Upper lobe of left lung (tissue), 4 donors: ENCODE measurements around the gene SLC38A4.

Experiments
- POLR2A ChIP-seq, 4 donors: fragments of 450-650 bp; IDR thresholded peaks; one replicate each; pipeline ENCODE4 v1.5.1; 2016 to 2017; ENCODE audit warnings: antibody characterized with exemption in 4 of 4, mild to moderate bottlenecking in 2 of 4
- TF ChIP-seq, protein P1 (sequence below), 6 experiments: fragments of 450-650 bp in 4 of 6; fragments of 200-600 bp in 2 of 6; sonication (generic) in 2 of 6; IDR thresholded peaks; one replicate each; pipeline ENCODE4 v1.5.1; 2016 to 2019; ENCODE audit warnings: antibody characterized with exemption in 6 of 6

DNA sequence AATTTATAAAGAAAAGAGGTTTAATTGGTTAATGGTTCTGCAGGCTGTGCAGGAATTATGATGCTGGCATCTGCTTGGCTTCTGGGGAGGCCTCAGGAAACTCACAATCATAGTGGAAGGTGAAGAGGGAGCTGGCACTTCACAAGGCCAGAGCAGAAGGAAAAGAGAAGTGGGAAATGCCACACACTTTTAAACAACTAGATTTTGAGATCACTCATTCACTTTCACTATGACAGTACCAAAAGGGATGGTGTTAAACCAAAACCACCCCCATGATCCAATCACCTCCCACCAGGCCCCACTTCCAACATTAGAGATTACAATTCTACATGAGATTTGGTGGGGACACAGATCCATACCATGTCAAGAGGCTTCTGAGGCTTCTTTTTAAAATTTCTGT, 62.6 kb downstream of the SLC38A4 start:
- TF ChIP-seq, protein P1, sequence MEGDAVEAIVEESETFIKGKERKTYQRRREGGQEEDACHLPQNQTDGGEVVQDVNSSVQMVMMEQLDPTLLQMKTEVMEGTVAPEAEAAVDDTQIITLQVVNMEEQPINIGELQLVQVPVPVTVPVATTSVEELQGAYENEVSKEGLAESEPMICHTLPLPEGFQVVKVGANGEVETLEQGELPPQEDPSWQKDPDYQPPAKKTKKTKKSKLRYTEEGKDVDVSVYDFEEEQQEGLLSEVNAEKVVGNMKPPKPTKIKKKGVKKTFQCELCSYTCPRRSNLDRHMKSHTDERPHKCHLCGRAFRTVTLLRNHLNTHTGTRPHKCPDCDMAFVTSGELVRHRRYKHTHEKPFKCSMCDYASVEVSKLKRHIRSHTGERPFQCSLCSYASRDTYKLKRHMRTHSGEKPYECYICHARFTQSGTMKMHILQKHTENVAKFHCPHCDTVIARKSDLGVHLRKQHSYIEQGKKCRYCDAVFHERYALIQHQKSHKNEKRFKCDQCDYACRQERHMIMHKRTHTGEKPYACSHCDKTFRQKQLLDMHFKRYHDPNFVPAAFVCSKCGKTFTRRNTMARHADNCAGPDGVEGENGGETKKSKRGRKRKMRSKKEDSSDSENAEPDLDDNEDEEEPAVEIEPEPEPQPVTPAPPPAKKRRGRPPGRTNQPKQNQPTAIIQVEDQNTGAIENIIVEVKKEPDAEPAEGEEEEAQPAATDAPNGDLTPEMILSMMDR (IDR thresholded peaks at IDR 0.05): no peak
- no peak for TF ChIP-seq POLR2A (IDR thresholded peaks at IDR 0.05)
